Measurements from ENCODE around the gene PLCL2.
"Not testable (repeated sequence)": the region's sequence is repeated elsewhere in the genome, so short reads cannot be mapped to it uniquely, and the experiment has no call there.

The PLCL2 gene

DNA sequence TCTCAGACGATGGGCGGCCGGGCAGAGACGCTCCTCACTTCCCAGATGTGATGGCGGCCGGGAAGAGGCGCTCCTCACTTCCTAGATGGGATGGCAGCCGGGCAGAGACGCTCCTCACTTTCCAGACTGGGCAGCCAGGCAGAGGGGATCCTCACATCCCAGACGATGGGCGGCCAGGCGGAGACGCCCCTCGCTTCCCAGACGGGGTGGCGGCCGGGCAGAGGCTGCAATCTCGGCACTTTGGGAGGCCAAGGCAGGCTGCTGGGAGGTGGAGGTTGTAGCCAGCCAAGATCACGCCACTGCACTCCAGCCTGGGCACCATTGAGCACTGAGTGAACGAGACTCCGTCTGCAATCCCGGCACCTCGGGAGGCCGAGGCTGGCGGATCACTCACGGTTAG, 95.8 kb downstream of the PLCL2 start:
- H3K4me1 ChIP-seq (ENCODE audit: control insufficient read depth in 2 of 2, insufficient read depth in 2 of 2, low read length in 2 of 2); H3K9me3 ChIP-seq (ENCODE audit: control insufficient read depth in 2 of 2, low read length in 2 of 2); H3K27me3 ChIP-seq (ENCODE audit: control insufficient read depth in 2 of 2, insufficient read depth in 2 of 2, low read length in 2 of 2); H3K4me3 ChIP-seq (ENCODE audit: low read length in 2 of 2); H3K27ac ChIP-seq (ENCODE audit: low read depth in 2 of 2, low read length in 2 of 2); H3K9ac ChIP-seq (ENCODE audit: low read depth in 1 of 2, low read length in 2 of 2); H3K36me3 ChIP-seq (ENCODE audit: control insufficient read depth in 2 of 2, insufficient read depth in 2 of 2, low read length in 2 of 2): not testable (repeated sequence)

DNA sequence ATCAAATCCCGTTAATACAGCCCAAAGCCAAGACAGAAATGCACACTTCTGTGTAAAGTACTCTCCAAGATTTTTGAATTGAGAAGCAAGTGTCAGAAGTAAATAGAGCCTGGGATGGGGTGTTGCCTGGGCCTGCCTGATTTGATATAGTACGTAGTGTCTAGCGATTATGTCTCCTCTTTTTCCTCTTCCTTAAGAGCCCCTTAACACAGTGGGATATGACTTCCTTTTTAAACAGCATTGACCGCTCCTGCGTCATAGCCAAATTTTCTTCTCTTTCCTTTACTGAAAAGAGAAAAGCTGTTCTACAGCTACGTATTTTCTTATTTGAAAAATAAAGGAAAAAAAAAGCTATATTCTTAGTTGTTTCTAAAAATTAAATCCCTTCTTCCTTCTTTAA, 97.7 kb downstream of the PLCL2 start:
- H3K27ac ChIP-seq (ENCODE audit: low read depth in 2 of 2, low read length in 2 of 2) = no peak overlapping the region
- no peaks in the 10 kb centered on the region for H3K36me3 ChIP-seq (ENCODE audit: control insufficient read depth in 2 of 2, insufficient read depth in 2 of 2, low read length in 2 of 2)
- H3K9ac ChIP-seq (ENCODE audit: low read depth in 1 of 2, low read length in 2 of 2) = no peak overlapping the region
- H3K4me3 ChIP-seq (ENCODE audit: low read length in 2 of 2) = no peak overlapping the region
- H3K27me3 ChIP-seq (ENCODE audit: control insufficient read depth in 2 of 2, insufficient read depth in 2 of 2, low read length in 2 of 2) = no peaks in the 10 kb centered on the region
- H3K4me1 ChIP-seq (ENCODE audit: control insufficient read depth in 2 of 2, insufficient read depth in 2 of 2, low read length in 2 of 2) = no peaks in the 10 kb centered on the region
- no peaks in the 10 kb centered on the region for H3K9me3 ChIP-seq (ENCODE audit: control insufficient read depth in 2 of 2, low read length in 2 of 2)

DNA sequence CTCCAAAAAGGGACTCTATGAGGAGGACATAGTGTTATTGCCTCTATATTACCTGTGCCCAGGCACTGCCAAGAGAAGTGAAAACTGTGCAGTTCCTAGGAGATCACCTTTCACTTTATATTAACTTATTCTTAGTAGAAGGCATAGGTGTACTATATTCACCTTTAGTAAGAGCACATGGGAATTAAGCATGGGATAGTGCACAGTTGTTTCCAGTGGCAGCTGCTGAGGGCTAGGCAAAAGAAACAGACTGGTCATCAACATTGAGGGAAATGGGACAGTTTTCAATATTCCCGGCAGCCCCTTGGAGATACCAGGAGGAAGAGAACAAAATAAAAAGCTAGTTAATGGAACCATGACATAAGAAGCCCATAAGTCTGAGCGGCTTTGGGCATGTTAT, 100.9 kb downstream of the PLCL2 start:
- Histone ChIP-seq H3K4me1 (ENCODE audit: control insufficient read depth in 2 of 2, insufficient read depth in 2 of 2, low read length in 2 of 2) (no peaks in the 10 kb centered on the region), H3K27me3 (ENCODE audit: control insufficient read depth in 2 of 2, insufficient read depth in 2 of 2, low read length in 2 of 2) (no peaks in the 10 kb centered on the region), H3K9me3 (ENCODE audit: control insufficient read depth in 2 of 2, low read length in 2 of 2) (no peaks in the 10 kb centered on the region), H3K36me3 (ENCODE audit: control insufficient read depth in 2 of 2, insufficient read depth in 2 of 2, low read length in 2 of 2) (no peaks in the 10 kb centered on the region), H3K9ac (ENCODE audit: low read depth in 1 of 2, low read length in 2 of 2) (no peak overlapping the region), H3K4me3 (ENCODE audit: low read length in 2 of 2) (no peak overlapping the region), H3K27ac (ENCODE audit: low read depth in 2 of 2, low read length in 2 of 2) (no peak overlapping the region)

DNA sequence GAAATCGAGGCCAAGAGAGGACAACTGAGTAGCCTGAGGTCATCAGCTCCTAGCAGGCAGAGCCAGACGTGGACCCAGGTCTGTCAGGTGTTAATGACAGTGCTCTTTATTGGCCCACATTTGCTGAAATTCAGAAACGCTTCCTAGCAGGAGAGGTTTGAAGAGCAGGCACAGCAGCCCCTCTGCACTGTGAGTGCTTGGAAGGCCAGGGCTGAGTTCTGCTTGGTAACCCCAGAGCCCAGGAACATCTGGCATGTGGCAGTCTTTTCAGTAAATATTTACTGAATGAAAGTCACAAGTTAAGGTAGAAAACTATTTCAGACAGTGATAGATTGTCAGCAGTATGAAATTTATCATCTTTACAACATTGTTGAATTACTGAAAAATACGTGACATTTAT, 102.4 kb downstream of the PLCL2 start:
- H3K4me3 ChIP-seq (ENCODE audit: low read length in 2 of 2) = no peak overlapping the region
- no peaks in the 10 kb centered on the region for H3K27me3 ChIP-seq (ENCODE audit: control insufficient read depth in 2 of 2, insufficient read depth in 2 of 2, low read length in 2 of 2)
- H3K36me3 ChIP-seq (ENCODE audit: control insufficient read depth in 2 of 2, insufficient read depth in 2 of 2, low read length in 2 of 2) = no peaks in the 10 kb centered on the region
- H3K4me1 ChIP-seq (ENCODE audit: control insufficient read depth in 2 of 2, insufficient read depth in 2 of 2, low read length in 2 of 2) = no peaks in the 10 kb centered on the region
- no peaks in the 10 kb centered on the region for H3K9me3 ChIP-seq (ENCODE audit: control insufficient read depth in 2 of 2, low read length in 2 of 2)
- no peak overlapping the region for H3K9ac ChIP-seq (ENCODE audit: low read depth in 1 of 2, low read length in 2 of 2)
- H3K27ac ChIP-seq (ENCODE audit: low read depth in 2 of 2, low read length in 2 of 2) = no peak overlapping the region

DNA sequence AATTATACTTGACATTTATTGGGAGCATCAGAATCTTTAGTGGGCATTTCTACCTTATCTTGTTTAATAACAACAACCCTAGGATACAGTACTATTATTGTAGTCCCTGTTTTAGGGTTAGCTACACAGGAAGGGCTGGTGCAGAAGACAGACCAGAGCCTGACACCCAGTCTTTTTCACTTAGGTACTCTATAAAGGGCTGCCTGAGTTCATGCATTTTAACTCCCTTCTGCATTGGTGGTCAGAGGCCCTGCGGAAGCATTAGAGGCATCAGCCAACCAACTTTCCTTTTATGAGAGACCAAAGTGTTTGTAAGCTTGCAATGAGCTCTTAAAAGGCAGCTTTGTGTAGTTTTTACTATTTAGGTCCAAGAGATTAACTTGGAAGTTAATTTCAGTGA, 105.4 kb downstream of the PLCL2 start:
- Histone ChIP-seq H3K9ac (ENCODE audit: low read depth in 1 of 2, low read length in 2 of 2) (no peak overlapping the region), H3K27me3 (ENCODE audit: control insufficient read depth in 2 of 2, insufficient read depth in 2 of 2, low read length in 2 of 2) (no peaks in the 10 kb centered on the region), H3K27ac (ENCODE audit: low read depth in 2 of 2, low read length in 2 of 2) (no peak overlapping the region), H3K4me1 (ENCODE audit: control insufficient read depth in 2 of 2, insufficient read depth in 2 of 2, low read length in 2 of 2) (peaks cover 4 to 5% of the 10 kb centered on the region in 2 donors), H3K9me3 (ENCODE audit: control insufficient read depth in 2 of 2, low read length in 2 of 2) (no peaks in the 10 kb centered on the region), H3K36me3 (ENCODE audit: control insufficient read depth in 2 of 2, insufficient read depth in 2 of 2, low read length in 2 of 2) (no peaks in the 10 kb centered on the region), H3K4me3 (ENCODE audit: low read length in 2 of 2) (no peak overlapping the region)

DNA sequence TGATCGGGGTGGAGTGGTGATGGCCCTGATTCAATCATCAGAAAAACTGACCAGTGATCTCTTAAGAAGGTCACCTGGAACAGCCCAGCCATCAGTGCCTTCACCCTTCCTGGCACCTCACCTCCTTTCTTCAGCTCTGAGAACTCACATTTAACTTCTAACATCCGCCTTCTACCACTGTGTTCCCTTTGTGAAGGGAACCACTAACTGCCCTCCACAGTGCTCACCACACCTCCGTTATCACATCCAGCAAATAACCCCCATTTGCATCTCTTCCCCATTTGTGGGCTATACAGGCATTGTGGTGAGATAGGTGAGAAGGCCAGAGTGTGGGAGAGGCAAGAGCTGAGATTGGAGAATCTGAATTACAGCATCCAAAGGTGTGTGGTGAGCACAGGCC, 107.4 kb downstream of the PLCL2 start:
- no peak overlapping the region for H3K27ac ChIP-seq (ENCODE audit: low read depth in 2 of 2, low read length in 2 of 2)
- no peak overlapping the region for H3K4me3 ChIP-seq (ENCODE audit: low read length in 2 of 2)
- no peaks in the 10 kb centered on the region for H3K9me3 ChIP-seq (ENCODE audit: control insufficient read depth in 2 of 2, low read length in 2 of 2)
- H3K36me3 ChIP-seq (ENCODE audit: control insufficient read depth in 2 of 2, insufficient read depth in 2 of 2, low read length in 2 of 2) = no peaks in the 10 kb centered on the region
- H3K27me3 ChIP-seq (ENCODE audit: control insufficient read depth in 2 of 2, insufficient read depth in 2 of 2, low read length in 2 of 2) = no peaks in the 10 kb centered on the region
- H3K4me1 ChIP-seq (ENCODE audit: control insufficient read depth in 2 of 2, insufficient read depth in 2 of 2, low read length in 2 of 2) = peaks cover 4 to 5% of the 10 kb centered on the region in 2 donors
- H3K9ac ChIP-seq (ENCODE audit: low read depth in 1 of 2, low read length in 2 of 2) = no peak overlapping the region

GRCh38 chr3:16993227-16993626, 108.5 kb downstream of the PLCL2 start:
- Histone ChIP-seq H3K27ac (ENCODE audit: low read depth in 2 of 2, low read length in 2 of 2) (no peak overlapping the region), H3K27me3 (ENCODE audit: control insufficient read depth in 2 of 2, insufficient read depth in 2 of 2, low read length in 2 of 2) (no peaks in the 10 kb centered on the region), H3K4me1 (ENCODE audit: control insufficient read depth in 2 of 2, insufficient read depth in 2 of 2, low read length in 2 of 2) (peaks cover 4 to 5% of the 10 kb centered on the region in 2 donors), H3K36me3 (ENCODE audit: control insufficient read depth in 2 of 2, insufficient read depth in 2 of 2, low read length in 2 of 2) (no peaks in the 10 kb centered on the region), H3K9me3 (ENCODE audit: control insufficient read depth in 2 of 2, low read length in 2 of 2) (no peaks in the 10 kb centered on the region), H3K9ac (ENCODE audit: low read depth in 1 of 2, low read length in 2 of 2) (no peak overlapping the region), H3K4me3 (ENCODE audit: low read length in 2 of 2) (no peak overlapping the region)

DNA sequence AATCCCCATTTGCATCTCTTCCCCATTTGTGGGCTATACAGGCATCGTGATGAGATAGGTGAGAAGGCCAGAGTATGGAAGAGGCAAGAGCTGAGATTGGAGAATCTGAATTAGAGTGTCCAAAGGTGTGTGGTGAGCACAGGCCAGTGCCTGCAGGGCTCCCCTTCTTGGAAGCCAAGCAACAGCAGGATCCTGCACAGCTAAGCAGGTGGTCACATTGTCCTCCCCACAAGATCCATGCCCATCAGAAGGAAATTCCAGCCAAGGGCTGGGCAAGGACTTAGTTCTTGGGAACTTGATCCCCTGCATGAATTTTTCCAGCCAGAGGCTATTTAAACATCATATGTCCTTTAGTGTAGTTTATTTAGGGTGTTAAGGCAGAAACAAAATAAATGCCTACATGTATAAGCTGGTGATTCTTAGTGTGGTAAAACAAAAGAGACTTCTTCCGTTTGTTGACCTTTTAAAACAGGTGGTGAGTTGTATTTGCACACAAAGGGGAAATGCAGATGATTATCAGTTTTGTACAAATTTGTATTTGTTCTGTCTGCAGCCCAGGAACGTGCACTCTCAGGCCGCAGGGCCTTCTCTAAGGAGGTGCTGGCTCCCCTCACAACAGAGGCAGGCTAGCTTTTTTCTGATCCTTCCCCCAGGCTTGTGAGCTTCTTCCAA, 110.2 kb downstream of the PLCL2 start:
- H3K36me3 ChIP-seq (ENCODE audit: control insufficient read depth in 2 of 2, insufficient read depth in 2 of 2, low read length in 2 of 2) = no peaks in the 10 kb centered on the region
- H3K9me3 ChIP-seq (ENCODE audit: control insufficient read depth in 2 of 2, low read length in 2 of 2) = no peaks in the 10 kb centered on the region
- no peak overlapping the region for H3K4me3 ChIP-seq (ENCODE audit: low read length in 2 of 2)
- H3K27ac ChIP-seq (ENCODE audit: low read depth in 2 of 2, low read length in 2 of 2) = no peak overlapping the region
- H3K9ac ChIP-seq (ENCODE audit: low read depth in 1 of 2, low read length in 2 of 2) = no peak overlapping the region
- H3K27me3 ChIP-seq (ENCODE audit: control insufficient read depth in 2 of 2, insufficient read depth in 2 of 2, low read length in 2 of 2) = no peaks in the 10 kb centered on the region
- peaks cover 5 to 9% of the 10 kb centered on the region in 2 donors for H3K4me1 ChIP-seq (ENCODE audit: control insufficient read depth in 2 of 2, insufficient read depth in 2 of 2, low read length in 2 of 2)

DNA sequence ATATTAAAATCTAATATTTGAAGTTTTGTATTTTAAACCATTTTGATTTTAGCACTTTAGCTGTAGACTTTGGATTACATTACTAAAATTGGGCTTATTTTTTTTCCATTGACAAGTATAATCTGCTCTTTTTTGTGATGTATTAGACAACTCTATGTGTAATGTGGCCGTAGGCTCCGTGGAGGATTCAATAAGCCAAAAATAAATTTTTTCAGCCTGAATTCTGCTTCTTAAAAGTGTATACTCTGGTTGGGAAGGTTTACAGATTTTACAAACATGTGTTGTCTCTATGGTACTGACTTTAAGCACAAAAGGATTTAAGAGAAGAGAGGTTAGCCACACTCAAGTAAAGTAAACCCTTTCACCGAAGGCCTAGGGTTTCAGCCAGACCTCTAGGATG, 110.8 kb downstream of the PLCL2 start:
- Histone ChIP-seq H3K4me1 (ENCODE audit: control insufficient read depth in 2 of 2, insufficient read depth in 2 of 2, low read length in 2 of 2) (peaks cover 5 to 9% of the 10 kb centered on the region in 2 donors), H3K27ac (ENCODE audit: low read depth in 2 of 2, low read length in 2 of 2) (no peak overlapping the region), H3K9me3 (ENCODE audit: control insufficient read depth in 2 of 2, low read length in 2 of 2) (no peaks in the 10 kb centered on the region), H3K27me3 (ENCODE audit: control insufficient read depth in 2 of 2, insufficient read depth in 2 of 2, low read length in 2 of 2) (no peaks in the 10 kb centered on the region), H3K9ac (ENCODE audit: low read depth in 1 of 2, low read length in 2 of 2) (no peak overlapping the region), H3K4me3 (ENCODE audit: low read length in 2 of 2) (no peak overlapping the region), H3K36me3 (ENCODE audit: control insufficient read depth in 2 of 2, insufficient read depth in 2 of 2, low read length in 2 of 2) (no peaks in the 10 kb centered on the region)

DNA sequence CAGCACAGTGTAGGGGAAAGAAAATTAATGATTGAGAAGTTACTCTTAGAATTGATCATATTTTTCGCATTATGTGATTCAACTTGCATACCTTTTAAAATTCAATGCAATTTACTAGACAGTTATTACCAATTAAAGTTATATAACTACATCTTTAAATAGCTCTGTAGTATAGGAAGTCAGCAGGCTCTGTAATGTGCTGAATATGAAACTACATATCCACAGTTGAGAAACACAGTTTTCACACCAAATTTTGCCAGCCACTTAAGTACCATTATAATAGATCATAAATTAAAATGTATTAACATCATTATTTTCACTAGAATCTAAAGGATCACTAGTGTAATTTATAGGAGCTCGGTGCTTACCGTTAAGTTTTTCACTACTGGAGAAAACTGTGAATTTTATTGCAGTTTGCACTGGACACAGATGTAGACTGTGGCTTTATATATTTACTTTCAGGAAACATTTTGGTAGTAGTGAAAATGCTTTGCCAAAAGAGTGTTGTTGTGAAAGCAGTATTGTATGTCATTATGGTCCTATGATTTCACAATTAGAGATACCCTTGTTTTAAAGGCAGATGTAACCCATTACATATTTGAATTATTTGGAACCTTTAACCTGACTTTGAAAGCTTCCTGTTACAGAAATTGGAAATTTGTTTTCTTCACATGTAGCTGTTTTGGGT, 113.6 kb downstream of the PLCL2 start:
- H3K9me3 ChIP-seq (ENCODE audit: control insufficient read depth in 2 of 2, low read length in 2 of 2) = no peaks in the 10 kb centered on the region

More for the DNA sequence above, 113.6 kb downstream of the PLCL2 start:
- H3K36me3 ChIP-seq (ENCODE audit: control insufficient read depth in 2 of 2, insufficient read depth in 2 of 2, low read length in 2 of 2) = no peaks in the 10 kb centered on the region
- H3K27me3 ChIP-seq (ENCODE audit: control insufficient read depth in 2 of 2, insufficient read depth in 2 of 2, low read length in 2 of 2) = no peaks in the 10 kb centered on the region
- H3K4me3 ChIP-seq (ENCODE audit: low read length in 2 of 2) = no peak overlapping the region
- peaks cover 5 to 9% of the 10 kb centered on the region in 2 donors for H3K4me1 ChIP-seq (ENCODE audit: control insufficient read depth in 2 of 2, insufficient read depth in 2 of 2, low read length in 2 of 2)
- no peak overlapping the region for H3K27ac ChIP-seq (ENCODE audit: low read depth in 2 of 2, low read length in 2 of 2)
- no peak overlapping the region for H3K9ac ChIP-seq (ENCODE audit: low read depth in 1 of 2, low read length in 2 of 2)

All from mucosa of rectum (tissue), 2 donors.